H9 (cell line): ENCODE data around the gene DTNB. TPM values are rescaled to one million over a fixed set of nuclear protein-coding genes. Genes with fewer than 3 reads are reported as not detected.

ENCODE experiments used
- DNase-seq: peaks from one replicate; pipeline ENCODE4 v3.0.0-alpha.2; 2017
- H2AFZ ChIP-seq: one replicate; pipeline ENCODE4 v1.6.1; 2013; ENCODE audit warnings: mild to moderate bottlenecking, low read length, control low read depth, moderate library complexity
- H2AK5ac ChIP-seq: 2 replicates; pipeline ENCODE4 v1.6.1; 2013; ENCODE audit warnings: low read length, control low read depth, mixed read lengths; ENCODE audit not compliant: insufficient read length
- H2BK120ac ChIP-seq: one replicate; pipeline ENCODE4 v1.6.1; 2013; ENCODE audit warnings: low read depth, mild to moderate bottlenecking, low read length, control low read depth, inconsistent platforms; ENCODE audit not compliant: poor library complexity, severe bottlenecking
- H2BK12ac ChIP-seq: 2 replicates; pipeline ENCODE4 v1.6.1; 2013; ENCODE audit warnings: low read length, control low read depth, mixed read lengths, low read depth; ENCODE audit not compliant: insufficient read length
- H2BK15ac ChIP-seq: 2 replicates; pipeline ENCODE4 v1.6.1; 2013; ENCODE audit warnings: low read depth, low read length, control low read depth
- H2BK20ac ChIP-seq: one replicate; pipeline ENCODE4 v1.6.1; 2013; ENCODE audit warnings: low read depth, mild to moderate bottlenecking, low read length, control low read depth, inconsistent platforms; ENCODE audit not compliant: poor library complexity, severe bottlenecking
- H2BK5ac ChIP-seq: 2 replicates; pipeline ENCODE4 v1.6.1; 2013; ENCODE audit warnings: low read length, control low read depth, mixed read lengths; ENCODE audit not compliant: insufficient read length
- H3K14ac ChIP-seq: 2 replicates; pipeline ENCODE4 v1.6.1; 2013; ENCODE audit warnings: low read length, control low read depth; ENCODE audit not compliant: insufficient read depth
- H3K18ac ChIP-seq: 2 replicates; pipeline ENCODE4 v1.6.1; 2013; ENCODE audit warnings: low read depth, mild to moderate bottlenecking, mixed read lengths, low read length, control low read depth; ENCODE audit not compliant: insufficient read length
- H3K23ac ChIP-seq: 2 replicates; pipeline ENCODE4 v1.6.1; 2013; ENCODE audit warnings: low read length, control low read depth, mixed read lengths, low read depth; ENCODE audit not compliant: insufficient read length
- H3K23me2 ChIP-seq: 2 replicates; pipeline ENCODE4 v1.6.1; 2013; ENCODE audit warnings: low read depth, mild to moderate bottlenecking, mixed read lengths, low read length, control low read depth; ENCODE audit not compliant: insufficient read length, poor library complexity, severe bottlenecking
- H3K27ac ChIP-seq: 2 replicates; pipeline ENCODE4 v1.5.1; 2013; ENCODE audit warnings: low read length, control low read depth, mixed read lengths, low read depth; ENCODE audit not compliant: insufficient read length
- H3K27me3 ChIP-seq: 2 replicates; pipeline ENCODE4 v1.6.1; 2013; ENCODE audit warnings: low read length, control low read depth, inconsistent platforms; ENCODE audit not compliant: insufficient read depth
- H3K4ac ChIP-seq: 2 replicates; pipeline ENCODE4 v1.6.1; 2013; ENCODE audit warnings: low read depth, mild to moderate bottlenecking, control low read depth, inconsistent platforms, low read length, moderate library complexity
- H3K4me1 ChIP-seq: 2 replicates; pipeline ENCODE4 v1.6.1; 2013; ENCODE audit warnings: low read length, control low read depth, inconsistent platforms; ENCODE audit not compliant: insufficient read depth
- H3K4me2 ChIP-seq: 2 replicates; pipeline ENCODE4 v1.6.1; 2013; ENCODE audit warnings: low read length, control low read depth, mixed read lengths; ENCODE audit not compliant: insufficient read length, insufficient read depth
- H3K56ac ChIP-seq: 2 replicates; pipeline ENCODE4 v1.6.1; 2013; ENCODE audit warnings: low read depth, mild to moderate bottlenecking, mixed read lengths, low read length, control low read depth; ENCODE audit not compliant: insufficient read length
- H3K79me1 ChIP-seq: 2 replicates; pipeline ENCODE4 v1.6.1; 2013; ENCODE audit warnings: low read depth, mild to moderate bottlenecking, moderate library complexity, low read length, control low read depth, inconsistent platforms; ENCODE audit not compliant: insufficient read depth, poor library complexity, severe bottlenecking
- H3K79me2 ChIP-seq: 2 replicates; pipeline ENCODE4 v1.6.1; 2013; ENCODE audit warnings: low read length, control low read depth, inconsistent platforms; ENCODE audit not compliant: insufficient read depth
- H3K9ac ChIP-seq: 2 replicates; pipeline ENCODE4 v1.6.1; 2013; ENCODE audit warnings: low read length, control low read depth, mixed read lengths; ENCODE audit not compliant: insufficient read length; ENCODE audit errors: extremely low read depth
- H3K9me3 ChIP-seq: one replicate; pipeline ENCODE4 v1.6.1; 2013; ENCODE audit warnings: low read depth, low read length, inconsistent platforms; ENCODE audit not compliant: control insufficient read depth
- H3T11ph ChIP-seq: one replicate; pipeline ENCODE4 v1.6.1; 2013; ENCODE audit warnings: mild to moderate bottlenecking, low read length, control low read depth, inconsistent platforms
- H4K20me1 ChIP-seq: one replicate; pipeline ENCODE4 v1.6.1; 2013; ENCODE audit not compliant: control insufficient read depth, insufficient read length, insufficient read depth
- H4K5ac ChIP-seq: 2 replicates; pipeline ENCODE4 v1.6.1; 2013; ENCODE audit warnings: low read depth, mild to moderate bottlenecking, mixed read lengths, low read length, control low read depth; ENCODE audit not compliant: insufficient read length
- H4K8ac ChIP-seq: replicated peaks from 2 replicates; pipeline ENCODE4 v1.6.1; 2013; ENCODE audit warnings: low read length, control low read depth, mixed read lengths, low read depth; ENCODE audit not compliant: insufficient read length
- H4K91ac ChIP-seq: 2 replicates; pipeline ENCODE4 v1.6.1; 2013; ENCODE audit warnings: low read depth, mild to moderate bottlenecking, moderate library complexity, mixed read lengths, low read length, control low read depth; ENCODE audit not compliant: insufficient read length
- H3K27ac Mint-ChIP-seq, 3 experiments: 2 replicates in 2 of 3; 3 replicates in 1 of 3; pipeline ENCODE4 v1.8.0; 2020 to 2021; ENCODE audit warnings: mixed read lengths in 3 of 3, mild to moderate bottlenecking in 1 of 3, moderate library complexity in 1 of 3
- H3K27me3 Mint-ChIP-seq: 2 replicates; pipeline ENCODE4 v1.8.0; 2021; ENCODE audit warnings: low read depth, mild to moderate bottlenecking, moderate library complexity, mixed read lengths
- H3K36me3 Mint-ChIP-seq, 3 experiments: 2 replicates in 2 of 3; 3 replicates in 1 of 3; pipeline ENCODE4 v1.8.0; 2020 to 2021; ENCODE audit warnings: low read depth in 3 of 3, mixed read lengths in 3 of 3; ENCODE audit not compliant: insufficient read depth in 1 of 3
- H3K4me1 Mint-ChIP-seq, 2 experiments: 2 replicates each; pipeline ENCODE4 v1.8.0; 2020; ENCODE audit warnings: mixed read lengths in 2 of 2
- H3K4me3 Mint-ChIP-seq, 2 experiments: 2 replicates in 1 of 2; 3 replicates in 1 of 2; pipeline ENCODE4 v1.8.0; 2020 to 2021; ENCODE audit warnings: mild to moderate bottlenecking in 2 of 2, mixed read lengths in 2 of 2, moderate library complexity in 1 of 2
- H3K9me3 Mint-ChIP-seq, 2 experiments: 2 replicates in 1 of 2; 3 replicates in 1 of 2; pipeline ENCODE4 v1.8.0; 2020; ENCODE audit warnings: mild to moderate bottlenecking in 2 of 2, mixed read lengths in 2 of 2, moderate library complexity in 1 of 2
- CTCF ChIP-seq: fragments of 200-600 bp; sonication (generic); conservative IDR thresholded peaks from 3 replicates; pipeline ENCODE4 v1.8.0; 2021; ENCODE audit warnings: antibody characterized with exemption, mild to moderate bottlenecking
- WGBS: extraction: QIAGEN DNeasy Blood & Tissue Kit; methylation state at CpG from one replicate; pipeline ENCODE4 v1.1.7; 2013; ENCODE audit warnings: missing lambda C conversion rate, low lambda C conversion rate, mixed read lengths; ENCODE audit not compliant: insufficient read length; ENCODE audit errors: extremely low coverage; 5-methylcytosine and 5-hydroxymethylcytosine counted together
- total RNA-seq: library from RNA; stranded (reverse); gene quantifications from 2 replicates; pipeline ENCODE4 v1.2.1, GENCODE V29; 2021

DTNB gene
- total RNA-seq, 1 experiment from 2014 or later, result 26.7 TPM

DNA sequence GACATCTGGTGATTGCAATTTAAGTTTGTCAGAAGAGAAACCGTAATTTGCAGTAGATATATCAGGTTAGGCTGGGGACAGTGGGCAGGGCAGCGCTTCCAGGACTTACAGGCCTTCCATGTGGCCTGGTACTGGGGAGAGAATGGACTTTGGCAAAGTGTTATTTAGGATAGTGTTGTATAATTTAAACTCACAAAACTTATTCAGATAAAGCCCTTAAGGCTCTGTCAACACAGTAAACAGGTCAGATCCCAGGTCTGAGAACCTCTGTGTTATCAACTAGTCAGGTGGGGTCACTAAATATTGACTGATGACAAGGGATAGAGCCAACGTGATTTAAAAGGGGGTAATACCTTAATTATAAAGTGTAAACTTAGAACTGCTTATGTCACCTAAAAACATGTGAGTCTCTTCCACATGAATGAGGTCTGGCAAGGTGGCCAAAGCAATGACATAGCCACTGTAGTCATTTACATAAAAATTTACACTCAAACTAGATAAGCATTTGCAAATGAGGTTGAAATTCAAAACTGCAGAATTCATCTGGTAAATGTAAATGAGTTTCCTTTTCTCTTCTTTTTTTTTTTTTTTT is 251.5 kb downstream of the DTNB start:
- Histone ChIP-seq H3K4me2 (no peak overlapping the region), H3K14ac (no peak overlapping the region), H3K56ac (no peak overlapping the region), H3K79me1 (no peaks in the 10 kb centered on the region), H3K23me2 (no peaks in the 10 kb centered on the region), H2BK15ac (no peak overlapping the region), H3T11ph (no peak overlapping the region), H3K79me2 (no peaks in the 10 kb centered on the region), H3K9ac (no peak overlapping the region), H3K4me1 (no peaks in the 10 kb centered on the region), H3K9me3 (no peaks in the 10 kb centered on the region), H2AFZ (no peak overlapping the region), H3K23ac (no peak overlapping the region), H3K18ac (no peak overlapping the region), H4K8ac (no peak overlapping the region), H3K27ac (no peak overlapping the region), H3K27me3 (no peaks in the 10 kb centered on the region), H2BK20ac (no peak overlapping the region), H4K20me1 (no peaks in the 10 kb centered on the region), H2AK5ac (no peak overlapping the region), H2BK12ac (no peak overlapping the region), H4K91ac (no peak overlapping the region), H3K4ac (no peak overlapping the region), H4K5ac (no peak overlapping the region), H2BK5ac (no peak overlapping the region), H2BK120ac (no peak overlapping the region)
- Mint-ChIP-seq H3K36me3 (peaks cover 6 to 16% (median 11%) of the 10 kb centered on the region in 3 experiments; a peak in 6 of 7 replicates), H3K9me3 (no peaks in the 10 kb centered on the region), H3K27ac (peak overlapping the region in 1 of 3 experiments; percentile 48; a peak in 1 of 7 replicates), H3K4me3 (no peak overlapping the region), H3K27me3 (no peaks in the 10 kb centered on the region), H3K4me1 (peaks cover 6 to 11% of the 10 kb centered on the region in 2 experiments; a peak in 3 of 4 replicates)
- WGBS, result no CpG with 5 or more reads among the region's 3 CpGs
- no peak for DNase-seq
- TF ChIP-seq CTCF, result no peak
